ENCODE measurements around the gene FNDC11.

Gene FNDC11

GRCh38 chr20:63596423-63596822 is 42.5 kb downstream of the FNDC11 start:
- H3K27ac ChIP-seq (replicated peaks) = no peak overlapping the region
- no peak for TF ChIP-seq REST (IDR thresholded peaks at IDR 0.05; ENCODE audit: insufficient replicate concordance, low read depth)
- TF ChIP-seq POLR2AphosphoS5 (IDR thresholded peaks at IDR 0.05; ENCODE audit: low read depth) = no peak
- TF ChIP-seq SPI1 (IDR thresholded peaks at IDR 0.05; ENCODE audit: borderline replicate concordance, low read depth) = no peak

GRCh38 chr20:63597651-63598478 is 43.9 kb downstream of the FNDC11 start:
- TF ChIP-seq CTCF (IDR thresholded peaks at IDR 0.05; ENCODE audit: insufficient read depth, low read length) = no peak
- TF ChIP-seq POLR2AphosphoS5 (IDR thresholded peaks at IDR 0.05; ENCODE audit: low read depth) = no peak
- TF ChIP-seq REST (IDR thresholded peaks at IDR 0.05; ENCODE audit: insufficient replicate concordance, low read depth) = no peak
- no peak for TF ChIP-seq GABPA (IDR thresholded peaks at IDR 0.05; ENCODE audit: low read depth)
- TF ChIP-seq SPI1 (IDR thresholded peaks at IDR 0.05; ENCODE audit: borderline replicate concordance, low read depth) = no peak
- H3K27ac ChIP-seq (replicated peaks) = no peak overlapping the region
- DNase-seq (ENCODE audit: low read depth in 1 of 2, low spot score in 1 of 2) = no peak
- H3K27me3 ChIP-seq (ENCODE audit: insufficient read depth, poor library complexity, severe bottlenecking) = no peaks in the 10 kb centered on the region
- H3K4me3 ChIP-seq (replicated peaks; ENCODE audit: insufficient read depth, low read length) = no peak overlapping the region

More at GRCh38 chr20:63596423-63596822, 42.5 kb downstream of the FNDC11 start:
- DNase-seq (ENCODE audit: low read depth in 1 of 2, low spot score in 1 of 2) = no peak
- Histone ChIP-seq H3K27me3 (ENCODE audit: insufficient read depth, poor library complexity, severe bottlenecking) (no peaks in the 10 kb centered on the region), H3K4me3 (replicated peaks; ENCODE audit: insufficient read depth, low read length) (no peak overlapping the region)

GRCh38 chr20:63598479-63599395 is 44.8 kb downstream of the FNDC11 start:
- no peak overlapping the region for H3K4me3 ChIP-seq (replicated peaks; ENCODE audit: insufficient read depth, low read length)
- H3K27me3 ChIP-seq (ENCODE audit: insufficient read depth, poor library complexity, severe bottlenecking) = no peaks in the 10 kb centered on the region
- no peak for DNase-seq (ENCODE audit: low read depth in 1 of 2, low spot score in 1 of 2)
- H3K27ac ChIP-seq (replicated peaks) = no peak overlapping the region
- no peak for TF ChIP-seq REST (IDR thresholded peaks at IDR 0.05; ENCODE audit: insufficient replicate concordance, low read depth)
- no peak for TF ChIP-seq SPI1 (IDR thresholded peaks at IDR 0.05; ENCODE audit: borderline replicate concordance, low read depth)
- no peak for TF ChIP-seq GABPA (IDR thresholded peaks at IDR 0.05; ENCODE audit: low read depth)
- TF ChIP-seq CTCF (IDR thresholded peaks at IDR 0.05; ENCODE audit: insufficient read depth, low read length) = no peak
- TF ChIP-seq POLR2AphosphoS5 (IDR thresholded peaks at IDR 0.05; ENCODE audit: low read depth) = no peak
